GM21737 (cell line): ENCODE results near the gene SMG9.
"Not testable (repeated sequence)": the region's sequence is repeated elsewhere in the genome, so short reads cannot be mapped to it uniquely, and the experiment has no call there.

Experiments
- ATAC-seq: cut with Tn5 transposase; IDR thresholded peaks from one replicate; pipeline ENCODE4 v1.9.1; 2021; ENCODE audit warnings: mild to moderate bottlenecking, moderate library complexity; ENCODE audit not compliant: unreplicated experiment

The SMG9 gene

GRCh38 chr19:43695985-43696704 is 58.6 kb downstream of the SMG9 start:
- ATAC-seq, result no peak

GRCh38 chr19:43694553-43694952 is 60.2 kb downstream of the SMG9 start:
- ATAC-seq, result no peak

- ATAC-seq, result no peak
Measured at GRCh38 chr19:43692877-43693276, 61.9 kb downstream of the SMG9 start.

GRCh38 chr19:43692385-43692784 is 62.4 kb downstream of the SMG9 start:
- no peak for ATAC-seq

- no peak for ATAC-seq
Measured at GRCh38 chr19:43691755-43692154, 63.0 kb downstream of the SMG9 start.

GRCh38 chr19:43690890-43691289 is 63.9 kb downstream of the SMG9 start:
- no peak for ATAC-seq

- ATAC-seq, result no peak
Measured at GRCh38 chr19:43690444-43690843, 64.3 kb downstream of the SMG9 start.

GRCh38 chr19:43688059-43688701 is 66.6 kb downstream of the SMG9 start:
- ATAC-seq, result no peak

- ATAC-seq, result no peak
Measured at GRCh38 chr19:43687660-43687997, 67.1 kb downstream of the SMG9 start.

- ATAC-seq, result no peak
Measured at GRCh38 chr19:43684326-43684725, 70.4 kb downstream of the SMG9 start.

- ATAC-seq, result no peak
Measured at GRCh38 chr19:43683905-43684304, 70.9 kb downstream of the SMG9 start.

GRCh38 chr19:43682824-43683661 is 71.7 kb downstream of the SMG9 start:
- ATAC-seq, result no peak

GRCh38 chr19:43682269-43682668 is 72.5 kb downstream of the SMG9 start:
- not testable (repeated sequence) for ATAC-seq

GRCh38 chr19:43681821-43682220 is 72.9 kb downstream of the SMG9 start:
- no peak for ATAC-seq

- no peak for ATAC-seq
Measured at GRCh38 chr19:43678512-43679261, 76.1 kb downstream of the SMG9 start.
